Measurements from ENCODE around the gene LGR4.

DNA sequence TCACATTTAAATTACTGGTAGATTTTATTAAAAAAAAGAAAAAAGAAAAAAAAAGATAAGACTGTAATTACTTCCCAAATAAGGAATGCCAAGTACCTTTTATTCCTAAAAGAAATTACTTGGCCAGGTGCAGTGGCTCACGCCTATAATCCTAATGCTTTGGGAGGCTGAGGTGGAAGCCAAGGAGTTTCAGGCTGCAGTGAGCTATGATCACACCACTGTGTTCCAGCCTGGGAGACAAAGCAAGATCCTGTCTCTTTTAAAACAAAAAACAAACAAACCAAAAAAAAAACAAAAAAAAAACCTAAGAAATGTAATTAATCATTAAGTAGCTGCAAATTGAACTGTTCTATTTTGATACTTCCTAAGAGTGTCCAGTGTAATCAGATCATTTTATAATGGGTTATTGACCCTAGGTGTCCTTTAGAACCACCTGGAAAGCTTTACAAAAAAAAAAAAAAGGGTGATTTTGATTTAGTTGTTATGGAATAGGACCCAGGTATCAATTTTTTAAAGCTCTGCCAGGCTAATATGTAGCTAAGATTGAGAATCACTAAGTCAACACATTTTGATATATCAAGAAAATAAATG, 23.2 kb upstream of the LGR4 start:
- TF ChIP-seq COPS2 (conservative IDR thresholded peaks at IDR 0.05) (no peak), UBTF (IDR thresholded peaks at IDR 0.05; ENCODE audit: borderline replicate concordance in 1 of 2, low read depth in 2 of 2, low read length in 2 of 2) (no peak), HDAC2 (IDR thresholded peaks at IDR 0.05) (no peak), REST (IDR thresholded peaks at IDR 0.05; ENCODE audit: borderline replicate concordance) (no peak), REST (CRISPR knock-in tag; IDR thresholded peaks at IDR 0.05; ENCODE audit: low read depth) (no peak)
